GM12878 (cell line): ENCODE data around the gene TSPEAR. TPM values are rescaled to one million over a fixed set of nuclear protein-coding genes. Genes with fewer than 3 reads are reported as not detected.

Source experiments
- ATAC-seq: fragments of 200-7000 bp; cut with Tn5 transposase; 3 replicates; pipeline ENCODE4 v1.9.1; 2020; ENCODE audit warnings: mild to moderate bottlenecking, moderate library complexity
- BruUV-seq: library from RNA; stranded (reverse); fragments of 400-500 nt; replicated peaks from 2 replicates; lab custom pipeline; 2021; lab: Mats Ljungman, UMichigan
- CTCF ChIA-PET: fragments of 300-600 bp; sonication (Branson Sonifier 250); formaldehyde crosslinking; extraction: SDS; loops from one replicate; lab custom pipeline; 2021; ENCODE audit warnings: inconsistent platforms; lab: Yijun Ruan, JAX
- POLR2A ChIA-PET: fragments of 350-600 bp; formaldehyde crosslinking; extraction: SDS; loops from one replicate; lab custom pipeline; 2021; ENCODE audit warnings: inconsistent platforms; lab: Charles Lee
- RAD21 ChIA-PET: fragments of 300-600 bp; sonication (Branson Sonifier 250); formaldehyde crosslinking; loops from one replicate; lab custom pipeline; 2023; ENCODE audit warnings: antibody characterized with exemption; ENCODE audit not compliant: unreplicated experiment; lab: Charles Lee
- SMC1A ChIA-PET: fragments of 300-600 bp; sonication (Branson Sonifier 250); formaldehyde crosslinking; loops from one replicate; lab custom pipeline; 2023; ENCODE audit not compliant: unreplicated experiment, uncharacterized antibody; lab: Charles Lee
- DNase-seq: peaks from one replicate; pipeline ENCODE4 v3.0.0-alpha.2; 2011; ENCODE audit warnings: low read depth, low spot score
- FAIRE-seq: peaks from 3 replicates; lab custom pipeline; 2011; peaks lifted over from hg19 to GRCh38; lab: Jason Lieb, UNC
- H2AFZ ChIP-seq: 2 replicates; pipeline ENCODE4 v1.6.0; 2011; ENCODE audit warnings: low read depth, low read length, control low read depth; ENCODE audit not compliant: control insufficient read depth
- H3K27ac ChIP-seq: 2 replicates; pipeline ENCODE4 v1.5.1; 2011; ENCODE audit warnings: control low read depth; ENCODE audit not compliant: control insufficient read depth, insufficient read depth
- H3K27me3 ChIP-seq, 2 experiments: replicated peaks in 1 of 2; 2 replicates each; pipeline versions ENCODE4 v1.6.0 to v1.6.1; 2011; ENCODE audit warnings: low read length in 1 of 2; ENCODE audit not compliant: control insufficient read depth in 2 of 2, insufficient read depth in 2 of 2
- H3K36me3 ChIP-seq, 2 experiments: 2 replicates each; pipeline ENCODE4 v1.5.1; 2011; ENCODE audit warnings: low read length in 1 of 2; ENCODE audit not compliant: control insufficient read depth in 2 of 2, insufficient read depth in 2 of 2
- H3K4me1 ChIP-seq: 2 replicates; pipeline ENCODE4 v1.6.1; 2011; ENCODE audit warnings: mild to moderate bottlenecking, low read length, moderate library complexity, mixed read lengths; ENCODE audit not compliant: control insufficient read depth, insufficient read depth
- H3K4me2 ChIP-seq: 2 replicates; pipeline ENCODE4 v1.6.0; 2011; ENCODE audit warnings: control low read depth; ENCODE audit not compliant: control insufficient read depth, insufficient read depth
- H3K4me3 ChIP-seq: fragments of 200-600 bp; sonication (generic); 2 replicates; pipeline ENCODE4 v1.5.1; 2016
- H3K79me2 ChIP-seq: 2 replicates; pipeline ENCODE4 v1.6.0; 2011; ENCODE audit warnings: low read length; ENCODE audit not compliant: control insufficient read depth, insufficient read depth
- H3K9ac ChIP-seq: 2 replicates; pipeline ENCODE4 v1.8.0; 2011; ENCODE audit warnings: low read length, control low read depth, mixed read lengths; ENCODE audit not compliant: control insufficient read depth, insufficient read depth
- H3K9me3 ChIP-seq: replicated peaks from 3 replicates; pipeline ENCODE4 v1.5.1; 2011; ENCODE audit warnings: mild to moderate bottlenecking, low read length; ENCODE audit not compliant: control insufficient read depth, insufficient read depth
- H4K20me1 ChIP-seq: 2 replicates; pipeline ENCODE4 v1.6.0; 2011; ENCODE audit not compliant: control insufficient read depth, insufficient read depth
- ATF7 ChIP-seq: fragments of 450-650 bp; IDR thresholded peaks from 2 replicates; pipeline ENCODE4 v1.6.1; 2016; ENCODE audit warnings: low read depth, mild to moderate bottlenecking
- BCLAF1 ChIP-seq: fragments of 450-650 bp; IDR thresholded peaks from 2 replicates; pipeline ENCODE4 v1.6.1; 2017; ENCODE audit warnings: antibody characterized with exemption, mild to moderate bottlenecking, moderate library complexity
- GABPA ChIP-seq: IDR thresholded peaks from 2 replicates; pipeline ENCODE4 v1.6.1; 2014; ENCODE audit warnings: antibody characterized with exemption, low read depth, mild to moderate bottlenecking, inconsistent platforms
- HDGF ChIP-seq: fragments of 450-650 bp; IDR thresholded peaks from 2 replicates; pipeline ENCODE4 v1.6.1; 2016; ENCODE audit warnings: antibody characterized with exemption
- JUND ChIP-seq: IDR thresholded peaks from 2 replicates; pipeline ENCODE4 v1.6.1; 2012; ENCODE audit warnings: low read depth, mild to moderate bottlenecking, low read length, improper control_type of control experiment, moderate library complexity
- MEF2B ChIP-seq: fragments of 450-650 bp; IDR thresholded peaks from 2 replicates; pipeline ENCODE4 v1.6.1; 2018; ENCODE audit warnings: mild to moderate bottlenecking, moderate library complexity; ENCODE audit not compliant: partially characterized antibody, poor library complexity, severe bottlenecking
- MXI1 ChIP-seq: fragments of 150-350 bp; IDR thresholded peaks from 2 replicates; pipeline ENCODE4 v1.6.1; 2011; ENCODE audit warnings: low read depth, mild to moderate bottlenecking, inconsistent platforms, low read length, improper control_type of control experiment
- POLR2AphosphoS2 ChIP-seq: IDR thresholded peaks from 2 replicates; pipeline ENCODE4 v1.6.1; 2011; ENCODE audit warnings: low read depth, mild to moderate bottlenecking, low read length, improper control_type of control experiment, moderate library complexity
- POU2F2 ChIP-seq: IDR thresholded peaks from 3 replicates; pipeline ENCODE4 v1.6.1; 2011; ENCODE audit warnings: low read depth, mild to moderate bottlenecking, low read length, borderline replicate concordance
- RBBP5 ChIP-seq: fragments of 200-600 bp; sonication (generic); conservative IDR thresholded peaks from 2 replicates; pipeline ENCODE4 v1.6.1; 2016
- RCOR1 ChIP-seq: conservative IDR thresholded peaks from 2 replicates; pipeline ENCODE4 v1.6.1; 2012; ENCODE audit warnings: low read depth, low read length, improper control_type of control experiment
- SUZ12 ChIP-seq: fragments of 200-600 bp; sonication (generic); IDR thresholded peaks from one replicate; pipeline ENCODE4 v1.6.1; 2018; ENCODE audit warnings: antibody characterized with exemption, mild to moderate bottlenecking; ENCODE audit not compliant: unreplicated experiment
- TARDBP ChIP-seq: IDR thresholded peaks from 2 replicates; pipeline ENCODE4 v1.6.1; 2016; ENCODE audit warnings: borderline replicate concordance
- ZNF592 ChIP-seq: fragments of 450-650 bp; IDR thresholded peaks from 2 replicates; pipeline ENCODE4 v1.6.1; 2017; ENCODE audit warnings: mild to moderate bottlenecking, moderate library complexity
- ZNF622 ChIP-seq: fragments of 450-650 bp; IDR thresholded peaks from 2 replicates; pipeline ENCODE4 v1.6.1; 2017; ENCODE audit warnings: mild to moderate bottlenecking, inconsistent platforms
- WGBS: methylation state at CpG from one replicate; pipeline ENCODE4 v1.1.6; 2016; ENCODE audit warnings: low lambda C conversion rate; ENCODE audit not compliant: insufficient replicate concordance, insufficient coverage; ENCODE audit errors: missing lambda C conversion rate; 5-methylcytosine and 5-hydroxymethylcytosine counted together
- in situ Hi-C: fragments of 300-500 bp; cut with MboI; formaldehyde crosslinking; loops from 9 replicates; pipeline ENCODE4 v1.14.3; 2018; ENCODE audit warnings: mixed read lengths
- intact Hi-C: fragments of 100-400 bp; cut with micrococcal nuclease; formaldehyde crosslinking; loops from one replicate; pipeline ENCODE4 v1.14.2; 2022; ENCODE audit not compliant: unreplicated experiment
- polyA plus RNA-seq, 11 experiments: library from polyadenylated mRNA; depleted of rRNA in 4 of 11; unstranded in 6 of 11; stranded (reverse) in 5 of 11; fragments of >200 nt; fragmentation: Nextera tagmentation in 4 of 11; fragmentation: Illumina TruSeq in 1 of 11; extraction: Ambion mirVana in 4 of 11; extraction: Trizol in 1 of 11; gene quantifications; 1 replicate in 1 of 11; 2 replicates in 10 of 11; pipeline versions ENCODE4 v1.2.1 to v1.2.3, GENCODE V29; 2011 to 2016; ENCODE audit warnings: inconsistent platforms in 2 of 11, missing spikeins in 2 of 11, low read depth in 1 of 11
- total RNA-seq, 4 experiments: library from RNA; depleted of rRNA in 3 of 4; stranded (reverse); fragments of >200 nt in 3 of 4; fragmentation: Illumina TruSeq in 1 of 4; extraction: Trizol in 1 of 4; gene quantifications; 2 replicates each; pipeline versions ENCODE4 v1.2.1 to v1.2.3, GENCODE V29; 2013 to 2021

TSPEAR gene
- total and polyA plus RNA-seq, 10 of the 15 experiments (the other 5 are each of a cell fraction or from before 2014, with no cell fraction given), result not detected

- 43% methylated on average over 16 of the region's 16 CpGs for WGBS
- intact Hi-C loops, result no loop called here
- POLR2A ChIA-PET, result no interaction called here
- no peak for TF ChIP-seq HDGF
- no peak for TF ChIP-seq GABPA
- no peak for TF ChIP-seq ZNF592
- no peak for TF ChIP-seq POU2F2
- TF ChIP-seq SUZ12, result no peak
- TF ChIP-seq RCOR1, result no peak
- no peak for TF ChIP-seq ATF7
- no peak for TF ChIP-seq MEF2B
- no peak for TF ChIP-seq JUND
- TF ChIP-seq BCLAF1, result no peak
- no peak for TF ChIP-seq TARDBP
- TF ChIP-seq ZNF622, result no peak
- no peak for TF ChIP-seq RBBP5
- TF ChIP-seq POLR2AphosphoS2, result no peak
- no peak for TF ChIP-seq MXI1
These were observed 215.5 kb downstream of the TSPEAR start for GRCh38 chr21:44495611-44496563.

More at GRCh38 chr21:44495611-44496563, 215.5 kb downstream of the TSPEAR start:
- ChIA-PET CTCF (no interaction called here), SMC1A (no interaction called here), RAD21 (no interaction called here)
- H3K27me3 ChIP-seq, result no peaks in the 10 kb centered on the region; a peak in 1 of 4 replicates
- H3K27ac ChIP-seq, result no peak overlapping the region
- H3K36me3 ChIP-seq, result no peaks in the 10 kb centered on the region
- ATAC-seq (no peak), DNase-seq (no peak), FAIRE-seq (no peak)
- no peak overlapping the region for H3K4me3 ChIP-seq
- no peak overlapping the region for H2AFZ ChIP-seq
- no peak overlapping the region for H3K4me2 ChIP-seq
- no peak overlapping the region for H3K9ac ChIP-seq
- BruUV-seq, result no TSS peak
- H4K20me1 ChIP-seq, result no peaks in the 10 kb centered on the region
- H3K9me3 ChIP-seq, result peaks cover 20% of the 10 kb centered on the region; the same call in 2 of the 3 replicates
- in situ Hi-C loops, result no loop called here
- H3K4me1 ChIP-seq, result no peaks in the 10 kb centered on the region
- no peaks in the 10 kb centered on the region for H3K79me2 ChIP-seq
